ENCODE measurements around the gene TPCN1. TPM values are rescaled to one million over a fixed set of nuclear protein-coding genes. Genes with fewer than 3 reads are reported as not detected.

TPCN1 gene
- total and polyA plus RNA-seq, 2 donors (not counting 1 experiment from before 2014, with no cell fraction given) = 17.2 to 17.8 TPM

DNA sequence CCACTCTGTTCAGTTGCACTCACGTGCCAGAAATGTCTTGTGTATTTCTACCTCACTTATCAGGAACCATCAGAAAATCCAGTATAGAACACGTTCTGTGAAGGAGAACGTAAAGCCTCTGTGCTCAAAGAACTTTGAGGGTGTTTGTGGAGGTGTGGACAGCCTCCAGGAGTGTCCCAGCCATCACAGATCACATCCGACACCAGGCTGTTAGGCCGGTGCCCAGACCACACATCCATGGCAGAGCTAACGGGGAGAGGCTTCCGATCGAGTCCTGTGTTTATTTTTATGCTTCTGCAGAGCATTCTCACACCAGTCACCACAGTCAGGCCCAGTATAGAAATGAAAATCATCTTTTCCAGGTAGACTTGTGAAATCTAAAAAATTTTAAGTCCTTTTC lies 53.6 kb downstream of the TPCN1 start:
- TF ChIP-seq, protein P1, sequence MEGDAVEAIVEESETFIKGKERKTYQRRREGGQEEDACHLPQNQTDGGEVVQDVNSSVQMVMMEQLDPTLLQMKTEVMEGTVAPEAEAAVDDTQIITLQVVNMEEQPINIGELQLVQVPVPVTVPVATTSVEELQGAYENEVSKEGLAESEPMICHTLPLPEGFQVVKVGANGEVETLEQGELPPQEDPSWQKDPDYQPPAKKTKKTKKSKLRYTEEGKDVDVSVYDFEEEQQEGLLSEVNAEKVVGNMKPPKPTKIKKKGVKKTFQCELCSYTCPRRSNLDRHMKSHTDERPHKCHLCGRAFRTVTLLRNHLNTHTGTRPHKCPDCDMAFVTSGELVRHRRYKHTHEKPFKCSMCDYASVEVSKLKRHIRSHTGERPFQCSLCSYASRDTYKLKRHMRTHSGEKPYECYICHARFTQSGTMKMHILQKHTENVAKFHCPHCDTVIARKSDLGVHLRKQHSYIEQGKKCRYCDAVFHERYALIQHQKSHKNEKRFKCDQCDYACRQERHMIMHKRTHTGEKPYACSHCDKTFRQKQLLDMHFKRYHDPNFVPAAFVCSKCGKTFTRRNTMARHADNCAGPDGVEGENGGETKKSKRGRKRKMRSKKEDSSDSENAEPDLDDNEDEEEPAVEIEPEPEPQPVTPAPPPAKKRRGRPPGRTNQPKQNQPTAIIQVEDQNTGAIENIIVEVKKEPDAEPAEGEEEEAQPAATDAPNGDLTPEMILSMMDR (conservative IDR thresholded peaks at IDR 0.05 in 1 of 2, IDR thresholded peaks at IDR 0.05 in 1 of 2; ENCODE audit: low read depth in 1 of 2, low read length in 2 of 2) = no peak
- TF ChIP-seq EZH2 (IDR thresholded peaks at IDR 0.05; ENCODE audit: low read length, missing control alignments) = no peak
- Histone ChIP-seq H3K36me3 (ENCODE audit: control insufficient read depth, insufficient read depth, low read length) (no peaks in the 10 kb centered on the region), H3K9ac (ENCODE audit: insufficient read depth, low read length) (no peak overlapping the region), H3K79me2 (ENCODE audit: control insufficient read depth, insufficient read depth, low read length) (no peaks in the 10 kb centered on the region), H4K20me1 (ENCODE audit: control insufficient read depth, extremely low read depth, insufficient read depth, low read length) (no peaks in the 10 kb centered on the region), H3K27ac (ENCODE audit: insufficient read depth, low read length) (no peak overlapping the region), H3K4me3 (replicated peaks in 1 of 4; ENCODE audit: control extremely low read depth in 1 of 4, insufficient read depth in 1 of 4, low read depth in 3 of 4, low read length in 4 of 4) (no peak overlapping the region), H3K4me2 (ENCODE audit: extremely low read depth, insufficient read depth, low read length) (no peak overlapping the region), H3K27me3 (ENCODE audit: control insufficient read depth, insufficient read depth, low read length) (no peaks in the 10 kb centered on the region), H3K4me1 (ENCODE audit: control insufficient read depth, extremely low read depth, insufficient read depth, low read length) (peaks cover 11% of the 10 kb centered on the region), H2AFZ (ENCODE audit: low read length) (no peak overlapping the region), H3K9me3 (ENCODE audit: control insufficient read depth, insufficient read depth, low read depth, low read length) (no peaks in the 10 kb centered on the region)
- DNase-seq (ENCODE audit: low read depth in 2 of 2) = no peak

DNA sequence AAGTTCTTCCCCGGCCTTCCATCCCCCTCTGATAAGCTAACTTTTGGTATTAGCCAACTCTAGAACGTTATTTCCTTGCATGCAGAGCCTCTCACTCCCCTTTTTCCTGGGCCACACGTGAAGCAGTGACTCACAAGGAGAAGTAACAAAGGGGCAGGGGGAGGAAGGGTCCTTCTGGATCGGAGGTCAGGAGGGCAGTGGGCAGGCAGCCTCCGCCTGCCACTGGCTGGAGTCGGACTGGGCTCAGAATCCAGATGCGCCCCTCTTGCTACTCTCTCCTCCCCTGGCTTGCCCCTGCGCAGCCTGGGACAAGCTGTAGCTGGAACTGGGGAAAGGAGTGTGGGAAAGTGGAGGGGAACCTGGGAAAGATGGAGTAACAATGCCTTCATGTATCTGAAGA lies 55.0 kb downstream of the TPCN1 start:
- no peaks in the 10 kb centered on the region for H3K9me3 ChIP-seq (ENCODE audit: control insufficient read depth, insufficient read depth, low read depth, low read length)
- H3K4me2 ChIP-seq (ENCODE audit: extremely low read depth, insufficient read depth, low read length) = no peak overlapping the region
- no peak for DNase-seq (ENCODE audit: low read depth in 2 of 2)
- H3K4me1 ChIP-seq (ENCODE audit: control insufficient read depth, extremely low read depth, insufficient read depth, low read length) = peaks cover 11% of the 10 kb centered on the region
- no peaks in the 10 kb centered on the region for H4K20me1 ChIP-seq (ENCODE audit: control insufficient read depth, extremely low read depth, insufficient read depth, low read length)
- H3K27me3 ChIP-seq (ENCODE audit: control insufficient read depth, insufficient read depth, low read length) = no peaks in the 10 kb centered on the region
- no peak overlapping the region for H3K4me3 ChIP-seq (replicated peaks in 1 of 4; ENCODE audit: control extremely low read depth in 1 of 4, insufficient read depth in 1 of 4, low read depth in 3 of 4, low read length in 4 of 4)
- no peak overlapping the region for H2AFZ ChIP-seq (ENCODE audit: low read length)
- H3K27ac ChIP-seq (ENCODE audit: insufficient read depth, low read length) = no peak overlapping the region
- TF ChIP-seq, protein P1 (conservative IDR thresholded peaks at IDR 0.05 in 1 of 2, IDR thresholded peaks at IDR 0.05 in 1 of 2; ENCODE audit: low read depth in 1 of 2, low read length in 2 of 2) = no peak
- TF ChIP-seq EZH2 (IDR thresholded peaks at IDR 0.05; ENCODE audit: low read length, missing control alignments) = no peak
- H3K9ac ChIP-seq (ENCODE audit: insufficient read depth, low read length) = no peak overlapping the region
- no peaks in the 10 kb centered on the region for H3K36me3 ChIP-seq (ENCODE audit: control insufficient read depth, insufficient read depth, low read length)
- no peaks in the 10 kb centered on the region for H3K79me2 ChIP-seq (ENCODE audit: control insufficient read depth, insufficient read depth, low read length)

DNA sequence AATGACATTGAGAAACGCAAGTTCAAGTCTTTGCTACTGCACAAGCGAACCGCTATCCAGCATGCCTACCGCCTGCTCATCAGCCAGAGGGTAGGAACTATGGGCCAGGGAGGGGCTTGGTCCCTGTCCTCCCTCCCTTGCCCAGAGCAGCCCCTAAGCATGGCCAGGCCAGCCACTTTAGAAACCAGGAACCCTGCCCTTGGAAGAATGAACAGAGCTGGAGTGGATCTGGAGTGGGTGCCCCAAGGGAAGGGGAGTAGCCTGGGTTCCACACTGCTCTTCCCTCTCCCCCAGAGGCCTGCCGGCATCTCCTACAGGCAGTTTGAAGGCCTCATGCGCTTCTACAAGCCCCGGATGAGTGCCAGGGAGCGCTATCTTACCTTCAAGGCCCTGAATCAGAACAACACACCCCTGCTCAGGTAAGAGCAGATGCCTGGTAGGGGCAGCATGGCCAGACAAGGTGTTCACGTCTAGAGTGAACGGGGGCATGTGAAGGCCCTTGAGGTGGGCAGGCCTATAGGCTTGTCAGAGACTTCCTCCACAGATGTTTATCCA lies 55.8 kb downstream of the TPCN1 start:
- Histone ChIP-seq H3K9me3 (ENCODE audit: control insufficient read depth, insufficient read depth, low read depth, low read length) (no peaks in the 10 kb centered on the region), H3K27me3 (ENCODE audit: control insufficient read depth, insufficient read depth, low read length) (no peaks in the 10 kb centered on the region), H2AFZ (ENCODE audit: low read length) (no peak overlapping the region), H3K27ac (ENCODE audit: insufficient read depth, low read length) (no peak overlapping the region), H3K4me1 (ENCODE audit: control insufficient read depth, extremely low read depth, insufficient read depth, low read length) (peaks cover 7% of the 10 kb centered on the region), H3K9ac (ENCODE audit: insufficient read depth, low read length) (no peak overlapping the region), H3K36me3 (ENCODE audit: control insufficient read depth, insufficient read depth, low read length) (no peaks in the 10 kb centered on the region), H3K79me2 (ENCODE audit: control insufficient read depth, insufficient read depth, low read length) (no peaks in the 10 kb centered on the region), H3K4me2 (ENCODE audit: extremely low read depth, insufficient read depth, low read length) (no peak overlapping the region), H3K4me3 (replicated peaks in 1 of 4; ENCODE audit: control extremely low read depth in 1 of 4, insufficient read depth in 1 of 4, low read depth in 3 of 4, low read length in 4 of 4) (no peak overlapping the region), H4K20me1 (ENCODE audit: control insufficient read depth, extremely low read depth, insufficient read depth, low read length) (no peaks in the 10 kb centered on the region)
- DNase-seq (ENCODE audit: low read depth in 2 of 2) = no peak
- TF ChIP-seq EZH2 (IDR thresholded peaks at IDR 0.05; ENCODE audit: low read length, missing control alignments) = no peak
- TF ChIP-seq, protein P1 (conservative IDR thresholded peaks at IDR 0.05 in 1 of 2, IDR thresholded peaks at IDR 0.05 in 1 of 2; ENCODE audit: low read depth in 1 of 2, low read length in 2 of 2) = no peak
